Measurements from ENCODE around the gene NRXN3.

Gene NRXN3

GRCh38 chr14:78131201-78131600, 39.0 kb upstream of the NRXN3 start:
- no peak for DNase-seq (ENCODE audit: low spot score)
- in situ Hi-C loops (cut with MboI; ENCODE audit: low sequenced_read_pairs, unreplicated experiment) = no loop called here
- no peak for TF ChIP-seq CTCF (IDR thresholded peaks at IDR 0.05; ENCODE audit: borderline replicate concordance, control extremely low read depth, extremely low read depth, insufficient read depth, missing control alignments)

GRCh38 chr14:78131616-78132015, 38.6 kb upstream of the NRXN3 start:
- TF ChIP-seq CTCF (IDR thresholded peaks at IDR 0.05; ENCODE audit: borderline replicate concordance, control extremely low read depth, extremely low read depth, insufficient read depth, missing control alignments) = no peak
- in situ Hi-C loops (cut with MboI; ENCODE audit: low sequenced_read_pairs, unreplicated experiment) = no loop called here
- DNase-seq (ENCODE audit: low spot score) = no peak

GRCh38 chr14:78135450-78135891, 34.7 kb upstream of the NRXN3 start:
- no peak for DNase-seq (ENCODE audit: low spot score)
- no peak for TF ChIP-seq CTCF (IDR thresholded peaks at IDR 0.05; ENCODE audit: borderline replicate concordance, control extremely low read depth, extremely low read depth, insufficient read depth, missing control alignments)
- in situ Hi-C loops (cut with MboI; ENCODE audit: low sequenced_read_pairs, unreplicated experiment) = no loop called here

- TF ChIP-seq CTCF (IDR thresholded peaks at IDR 0.05; ENCODE audit: borderline replicate concordance, control extremely low read depth, extremely low read depth, insufficient read depth, missing control alignments) = no peak
- in situ Hi-C loops (cut with MboI; ENCODE audit: low sequenced_read_pairs, unreplicated experiment) = no loop called here
- DNase-seq (ENCODE audit: low spot score) = no peak
Measured at GRCh38 chr14:78136695-78137094, 33.5 kb upstream of the NRXN3 start.

- no peak for TF ChIP-seq CTCF (IDR thresholded peaks at IDR 0.05; ENCODE audit: borderline replicate concordance, control extremely low read depth, extremely low read depth, insufficient read depth, missing control alignments)
- in situ Hi-C loops (cut with MboI; ENCODE audit: low sequenced_read_pairs, unreplicated experiment) = no loop called here
- no peak for DNase-seq (ENCODE audit: low spot score)
Measured at GRCh38 chr14:78141590-78141989, 28.6 kb upstream of the NRXN3 start.

- DNase-seq (ENCODE audit: low spot score) = no peak
- no peak for TF ChIP-seq CTCF (IDR thresholded peaks at IDR 0.05; ENCODE audit: borderline replicate concordance, control extremely low read depth, extremely low read depth, insufficient read depth, missing control alignments)
- in situ Hi-C loops (cut with MboI; ENCODE audit: low sequenced_read_pairs, unreplicated experiment) = no loop called here
Measured at GRCh38 chr14:78142998-78143397, 27.2 kb upstream of the NRXN3 start.
